ENCODE measurements around the gene GP2. TPM values are rescaled to one million over a fixed set of nuclear protein-coding genes. Genes with fewer than 3 reads are reported as not detected.
"Not testable (repeated sequence)": the region's sequence is repeated elsewhere in the genome, so short reads cannot be mapped to it uniquely, and the experiment has no call there.

Gene GP2
- polyA plus RNA-seq, 1 donor (not counting 4 experiments of a cell fraction or from before 2014, with no cell fraction given): not detected

DNA sequence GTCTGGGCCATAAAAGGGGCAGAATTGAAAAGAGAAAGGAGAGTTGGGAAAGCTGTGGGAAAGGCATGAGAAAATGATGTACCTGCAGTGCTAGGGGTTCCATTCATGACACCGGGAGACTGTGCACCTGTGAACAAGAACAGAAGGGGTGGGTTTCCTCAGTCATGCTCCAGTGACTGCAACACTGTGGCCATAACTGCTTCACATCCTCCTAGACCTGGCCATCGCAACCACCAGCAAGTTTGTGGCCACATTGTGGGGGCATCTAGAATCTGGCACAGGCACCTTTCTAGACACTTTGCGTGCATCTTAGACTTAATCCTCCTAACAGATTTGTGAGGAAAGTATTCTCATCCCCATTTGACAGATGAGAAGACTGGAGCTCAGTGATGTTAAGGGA lies 12.7 kb downstream of the GP2 start:
- no peak for DNase-seq (ENCODE audit: low read depth, low spot score)
- H3K79me2 ChIP-seq (ENCODE audit: control insufficient read depth, insufficient read depth, low read length): no peaks in the 10 kb centered on the region
- H3K36me3 ChIP-seq (ENCODE audit: control insufficient read depth in 2 of 2, extremely low read depth in 1 of 2, insufficient read depth in 2 of 2, low read length in 2 of 2): no peaks in the 10 kb centered on the region
- H3K4me3 ChIP-seq (ENCODE audit: control insufficient read depth in 2 of 3, extremely low read depth in 1 of 3, insufficient read depth in 2 of 3, low read depth in 1 of 3, low read length in 3 of 3): no peak overlapping the region
- H3K4me2 ChIP-seq (ENCODE audit: control insufficient read depth, extremely low read depth, insufficient read depth, low read depth, low read length): no peak overlapping the region
- H3K4me1 ChIP-seq (ENCODE audit: control insufficient read depth, extremely low read depth, insufficient read depth, low read length): no peaks in the 10 kb centered on the region
- H2AFZ ChIP-seq (ENCODE audit: control insufficient read depth, low read length): no peak overlapping the region
- H3K27me3 ChIP-seq (ENCODE audit: control insufficient read depth, extremely low read depth, insufficient read depth, low read length): no peaks in the 10 kb centered on the region
- no peak overlapping the region for H3K27ac ChIP-seq (ENCODE audit: control insufficient read depth, insufficient read depth, low read length)
- no peak for TF ChIP-seq CTCF (optimal IDR thresholded peaks at IDR 0.05 in 1 of 3, IDR thresholded peaks at IDR 0.05 in 1 of 3, conservative IDR thresholded peaks at IDR 0.05 in 1 of 3; ENCODE audit: extremely low read depth in 1 of 3, insufficient read depth in 2 of 3, low read length in 3 of 3)
- no peak overlapping the region for H3K9ac ChIP-seq (ENCODE audit: control insufficient read depth, extremely low read depth, insufficient read depth, low read length)
- no peaks in the 10 kb centered on the region for H4K20me1 ChIP-seq (ENCODE audit: control insufficient read depth, extremely low read depth, insufficient read depth, low read length)
- no peaks in the 10 kb centered on the region for H3K9me1 ChIP-seq (ENCODE audit: control insufficient read depth, extremely low read depth, insufficient read depth, low read length)
- FAIRE-seq: no peak
- no peaks in the 10 kb centered on the region for H3K9me3 ChIP-seq (ENCODE audit: control insufficient read depth, low read depth, low read length)
- dilution Hi-C loops (cut with MboI; ENCODE audit: extremely low pct_ligation_motif_present, low sequenced_read_pairs): no loop called here

DNA sequence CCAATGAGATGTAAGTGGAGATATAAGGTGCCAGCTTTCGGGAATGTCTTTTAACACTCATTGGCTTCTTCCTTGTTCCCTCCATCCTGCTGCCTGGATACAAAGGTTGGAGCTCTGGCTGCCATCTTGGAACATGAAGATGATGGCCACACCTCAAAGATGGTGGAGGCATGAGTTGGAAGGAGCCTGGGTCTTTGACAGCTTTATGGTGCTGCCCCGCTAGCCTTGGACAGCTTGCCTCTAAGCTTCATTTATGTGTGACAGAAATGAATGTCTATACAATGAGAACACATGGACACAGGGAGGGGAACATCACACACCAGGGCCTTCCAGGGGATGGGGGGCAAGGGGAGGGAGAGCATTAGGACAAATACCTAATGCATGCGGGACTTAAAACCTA lies 13.6 kb downstream of the GP2 start:
- Histone ChIP-seq H3K9ac (ENCODE audit: control insufficient read depth, extremely low read depth, insufficient read depth, low read length) (no peak overlapping the region), H3K4me2 (ENCODE audit: control insufficient read depth, extremely low read depth, insufficient read depth, low read depth, low read length) (no peak overlapping the region), H4K20me1 (ENCODE audit: control insufficient read depth, extremely low read depth, insufficient read depth, low read length) (no peaks in the 10 kb centered on the region), H3K36me3 (ENCODE audit: control insufficient read depth in 2 of 2, extremely low read depth in 1 of 2, insufficient read depth in 2 of 2, low read length in 2 of 2) (no peaks in the 10 kb centered on the region), H3K27me3 (ENCODE audit: control insufficient read depth, extremely low read depth, insufficient read depth, low read length) (no peaks in the 10 kb centered on the region), H3K4me3 (ENCODE audit: control insufficient read depth in 2 of 3, extremely low read depth in 1 of 3, insufficient read depth in 2 of 3, low read depth in 1 of 3, low read length in 3 of 3) (no peak overlapping the region), H3K9me3 (ENCODE audit: control insufficient read depth, low read depth, low read length) (no peaks in the 10 kb centered on the region), H2AFZ (ENCODE audit: control insufficient read depth, low read length) (no peak overlapping the region), H3K27ac (ENCODE audit: control insufficient read depth, insufficient read depth, low read length) (no peak overlapping the region), H3K9me1 (ENCODE audit: control insufficient read depth, extremely low read depth, insufficient read depth, low read length) (no peaks in the 10 kb centered on the region), H3K79me2 (ENCODE audit: control insufficient read depth, insufficient read depth, low read length) (no peaks in the 10 kb centered on the region), H3K4me1 (ENCODE audit: control insufficient read depth, extremely low read depth, insufficient read depth, low read length) (no peaks in the 10 kb centered on the region)
- dilution Hi-C loops (cut with MboI; ENCODE audit: extremely low pct_ligation_motif_present, low sequenced_read_pairs): no loop called here
- DNase-seq (ENCODE audit: low read depth, low spot score) (no peak), FAIRE-seq (no peak)
- TF ChIP-seq CTCF (optimal IDR thresholded peaks at IDR 0.05 in 1 of 3, IDR thresholded peaks at IDR 0.05 in 1 of 3, conservative IDR thresholded peaks at IDR 0.05 in 1 of 3; ENCODE audit: extremely low read depth in 1 of 3, insufficient read depth in 2 of 3, low read length in 3 of 3) (no peak), EZH2 (IDR thresholded peaks at IDR 0.05; ENCODE audit: low read length) (no peak)

- dilution Hi-C loops (cut with MboI; ENCODE audit: extremely low pct_ligation_motif_present, low sequenced_read_pairs); H3K9me1 ChIP-seq (ENCODE audit: control insufficient read depth, extremely low read depth, insufficient read depth, low read length); FAIRE-seq: not testable (repeated sequence)
These were observed 14.7 kb downstream of the GP2 start for GRCh38 chr16:20312536-20313095.

More at GRCh38 chr16:20312536-20313095, 14.7 kb downstream of the GP2 start:
- not testable (repeated sequence) for H3K27ac ChIP-seq (ENCODE audit: control insufficient read depth, insufficient read depth, low read length); H3K79me2 ChIP-seq (ENCODE audit: control insufficient read depth, insufficient read depth, low read length); H3K4me1 ChIP-seq (ENCODE audit: control insufficient read depth, extremely low read depth, insufficient read depth, low read length); DNase-seq (ENCODE audit: low read depth, low spot score); H3K9me3 ChIP-seq (ENCODE audit: control insufficient read depth, low read depth, low read length); H3K36me3 ChIP-seq (ENCODE audit: control insufficient read depth in 2 of 2, extremely low read depth in 1 of 2, insufficient read depth in 2 of 2, low read length in 2 of 2); H3K27me3 ChIP-seq (ENCODE audit: control insufficient read depth, extremely low read depth, insufficient read depth, low read length); H4K20me1 ChIP-seq (ENCODE audit: control insufficient read depth, extremely low read depth, insufficient read depth, low read length); H2AFZ ChIP-seq (ENCODE audit: control insufficient read depth, low read length); H3K9ac ChIP-seq (ENCODE audit: control insufficient read depth, extremely low read depth, insufficient read depth, low read length); H3K4me2 ChIP-seq (ENCODE audit: control insufficient read depth, extremely low read depth, insufficient read depth, low read depth, low read length); H3K4me3 ChIP-seq (ENCODE audit: control insufficient read depth in 2 of 3, extremely low read depth in 1 of 3, insufficient read depth in 2 of 3, low read depth in 1 of 3, low read length in 3 of 3)

Measured in keratinocyte (primary cell).